ENCODE results near the gene ZYG11B. TPM values are rescaled to one million over a fixed set of nuclear protein-coding genes. Genes with fewer than 3 reads are reported as not detected.

ZYG11B gene
- total and polyA plus RNA-seq, 9 of the 15 experiments (the other 6 are each of a cell fraction or from before 2014, with no cell fraction given), result 4.9 to 22.2 (median 12.2) TPM

GRCh38 chr1:52726265-52727113 lies at the start of gene ZYG11B (continued):
- TF ChIP-seq ZNF407 (IDR thresholded peaks at IDR 0.05; ENCODE audit: low read depth), result peak; percentile 56; the same call in 1 of the 2 replicates
- TF ChIP-seq HMGXB4 (CRISPR knock-in tag; IDR thresholded peaks at IDR 0.05), result 0 out of 2 replicates have a peak, but pooled peaks have one; percentile 68
- TF ChIP-seq ZNF316 (IDR thresholded peaks at IDR 0.05), result peak; percentile 32; the same call in 1 of the 2 replicates
- peak; percentile 81 for TF ChIP-seq MIER1 (IDR thresholded peaks at IDR 0.05; ENCODE audit: low read depth)
- TF ChIP-seq ARNT (IDR thresholded peaks at IDR 0.05), result peak; percentile 86 to 90
- TF ChIP-seq RBBP5 (IDR thresholded peaks at IDR 0.05; ENCODE audit: borderline replicate concordance, insufficient read depth, low read length, poor library complexity, severe bottlenecking), result peak; percentile 89
- TF ChIP-seq ARID4B (CRISPR knock-in tag; IDR thresholded peaks at IDR 0.05), result peak; percentile 54
- peak; percentile 90 for TF ChIP-seq ARID2 (IDR thresholded peaks at IDR 0.05)
- 0 out of 4 replicates have a peak, but pooled peaks of 1 of the 2 experiments have one; percentile 76 for TF ChIP-seq MCM7 (IDR thresholded peaks at IDR 0.05)
- TF ChIP-seq ZNF512 (tag; IDR thresholded peaks at IDR 0.05), result peak; percentile 99

Measured in K562 (cell line).